ENCODE results near the gene CORO2B. TPM values are rescaled to one million over a fixed set of nuclear protein-coding genes. Genes with fewer than 3 reads are reported as not detected.

CORO2B gene
- total RNA-seq, 1 experiment from 2014 or later, result not detected

DNA sequence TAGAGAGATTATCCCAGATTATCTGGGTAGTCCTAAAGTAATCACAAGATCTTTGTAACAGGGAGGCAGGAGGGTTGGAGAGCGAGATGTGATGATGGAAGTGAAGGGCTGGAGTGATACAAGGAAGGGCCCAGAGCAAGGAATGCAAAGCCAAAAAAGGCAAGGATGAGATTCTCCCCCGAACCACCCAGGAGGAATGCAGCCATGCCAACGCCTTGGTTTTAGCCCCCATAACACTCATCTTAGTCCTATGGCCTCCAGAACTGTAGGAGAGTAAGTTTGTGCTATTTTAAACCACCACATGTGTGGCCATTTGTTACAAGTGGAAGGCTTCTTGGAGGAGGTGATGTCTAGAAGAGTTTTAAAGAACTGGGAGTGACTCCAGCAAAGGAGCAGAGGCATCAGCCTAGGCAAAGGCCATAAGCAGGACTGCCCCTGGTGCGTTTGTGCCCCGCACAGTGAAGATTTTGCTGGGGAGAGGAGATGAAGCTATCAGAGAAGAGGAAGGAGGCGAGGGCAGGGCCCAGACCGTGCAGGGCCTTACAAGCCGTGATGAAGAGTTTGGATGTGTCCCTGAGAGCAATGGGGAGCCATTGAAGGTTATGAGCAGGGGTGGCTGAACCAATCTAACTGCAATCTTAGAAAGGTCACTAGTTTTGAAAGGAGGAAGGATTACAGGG is 25.3 kb upstream of the CORO2B start:
- in situ Hi-C loops (cut with HindIII; ENCODE audit: low sequenced_read_pairs), result no loop called here
- no peak for DNase-seq (ENCODE audit: low spot score)

DNA sequence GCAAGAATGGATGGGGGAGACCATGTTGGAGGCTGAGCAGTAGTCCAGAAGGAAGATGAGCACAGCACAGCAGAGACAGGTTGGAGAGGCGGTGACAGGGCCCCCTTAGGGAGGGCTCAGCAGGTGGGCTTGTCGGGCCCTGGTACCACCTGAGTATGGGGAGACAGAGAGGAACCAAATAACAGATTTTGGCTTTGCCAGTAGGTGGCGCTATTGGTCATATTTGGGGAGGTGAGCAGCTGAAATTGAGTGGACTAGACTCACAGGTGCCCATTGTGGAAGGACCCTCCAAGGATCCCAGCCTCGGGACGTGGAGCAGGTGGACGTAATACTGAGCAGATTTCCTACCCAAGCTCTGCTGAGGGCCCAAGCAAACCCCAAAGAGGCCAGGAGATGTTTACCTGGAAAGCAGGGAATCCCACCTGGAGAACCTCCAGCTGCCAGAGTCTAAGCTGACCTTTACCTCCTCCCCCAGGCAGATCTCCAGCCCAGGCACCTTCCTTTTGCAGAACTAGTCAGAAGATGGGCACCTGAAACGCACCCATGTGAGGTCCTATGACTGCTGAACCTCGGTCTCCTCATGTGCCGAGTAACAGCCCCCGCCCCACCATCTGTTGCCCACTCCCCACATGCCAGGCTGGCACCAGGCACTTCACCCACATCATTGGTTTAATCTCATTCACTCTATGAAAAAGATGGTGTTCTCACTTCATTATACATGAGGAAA is 24.6 kb upstream of the CORO2B start:
- DNase-seq (ENCODE audit: low spot score), result peak; percentile 86
- in situ Hi-C loops (cut with HindIII; ENCODE audit: low sequenced_read_pairs), result no loop called here

DNA sequence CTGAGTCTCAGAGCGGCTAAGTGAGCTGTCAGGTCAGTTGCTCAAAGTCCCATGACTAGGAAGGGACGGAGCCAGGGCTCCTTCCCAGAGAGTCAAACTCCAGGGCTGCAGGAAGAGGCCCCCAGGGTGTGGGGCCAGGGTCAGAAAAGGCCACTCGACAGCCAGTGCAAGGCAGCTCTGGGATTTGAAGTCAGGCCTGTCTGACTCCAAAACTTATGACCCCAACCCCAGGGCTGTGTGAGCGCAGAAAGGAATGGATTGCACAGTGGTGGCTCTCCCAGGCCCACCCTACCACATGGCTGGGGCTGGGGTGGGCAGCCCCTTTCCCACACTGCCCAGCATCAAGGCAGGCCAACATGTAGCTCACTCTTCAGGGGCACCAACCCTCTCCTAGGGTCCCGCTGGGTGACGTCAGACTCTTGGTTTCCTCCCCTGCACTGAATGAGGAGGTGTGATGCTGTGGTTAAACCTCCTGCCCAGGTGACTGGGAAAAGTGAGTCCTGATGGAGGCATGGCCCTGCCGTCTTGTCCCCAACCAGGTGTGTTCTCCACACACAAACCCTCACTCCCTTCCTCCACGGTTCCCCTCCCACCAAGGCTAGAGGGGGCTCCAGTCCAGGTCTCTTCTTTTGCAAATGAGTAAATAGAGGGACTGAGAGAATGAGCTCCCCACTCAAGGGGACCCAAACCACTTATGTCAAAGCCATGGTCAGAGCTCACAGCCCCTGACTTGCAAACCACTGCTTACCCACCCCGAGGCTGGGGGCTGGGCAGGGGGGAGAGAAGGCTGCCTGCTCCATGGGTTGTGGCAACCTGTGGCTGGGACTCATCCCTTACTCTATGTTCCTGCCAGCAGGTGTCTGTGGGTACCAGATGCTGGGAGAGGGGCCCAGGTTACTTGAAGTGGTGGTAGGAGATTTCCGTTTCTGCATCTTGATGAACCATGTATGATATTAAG is 23.8 kb upstream of the CORO2B start:
- in situ Hi-C loops (cut with HindIII; ENCODE audit: low sequenced_read_pairs), result no loop called here

DNA sequence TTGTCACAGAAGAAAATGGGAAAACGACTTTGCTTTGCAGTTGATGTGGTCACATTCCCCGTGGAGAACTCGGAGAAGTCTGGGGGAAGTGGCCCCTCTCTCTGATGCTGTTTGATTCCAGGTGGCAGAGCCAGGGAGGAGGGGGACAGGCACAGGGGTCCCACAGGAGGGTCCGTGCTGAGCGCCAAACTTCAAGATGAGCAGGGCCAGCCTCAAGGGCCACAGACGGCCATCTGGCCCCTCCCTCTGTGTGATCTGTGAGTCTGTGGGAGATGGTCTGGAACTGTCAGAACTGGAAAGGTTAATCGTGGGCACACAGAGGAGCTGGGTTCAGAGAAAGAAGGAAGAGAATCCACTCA is 23.1 kb upstream of the CORO2B start:
- no peak for DNase-seq (ENCODE audit: low spot score)
- in situ Hi-C loops (cut with HindIII; ENCODE audit: low sequenced_read_pairs), result no loop called here

More for the DNA sequence above, 23.8 kb upstream of the CORO2B start:
- DNase-seq (ENCODE audit: low spot score), result no peak

DNA sequence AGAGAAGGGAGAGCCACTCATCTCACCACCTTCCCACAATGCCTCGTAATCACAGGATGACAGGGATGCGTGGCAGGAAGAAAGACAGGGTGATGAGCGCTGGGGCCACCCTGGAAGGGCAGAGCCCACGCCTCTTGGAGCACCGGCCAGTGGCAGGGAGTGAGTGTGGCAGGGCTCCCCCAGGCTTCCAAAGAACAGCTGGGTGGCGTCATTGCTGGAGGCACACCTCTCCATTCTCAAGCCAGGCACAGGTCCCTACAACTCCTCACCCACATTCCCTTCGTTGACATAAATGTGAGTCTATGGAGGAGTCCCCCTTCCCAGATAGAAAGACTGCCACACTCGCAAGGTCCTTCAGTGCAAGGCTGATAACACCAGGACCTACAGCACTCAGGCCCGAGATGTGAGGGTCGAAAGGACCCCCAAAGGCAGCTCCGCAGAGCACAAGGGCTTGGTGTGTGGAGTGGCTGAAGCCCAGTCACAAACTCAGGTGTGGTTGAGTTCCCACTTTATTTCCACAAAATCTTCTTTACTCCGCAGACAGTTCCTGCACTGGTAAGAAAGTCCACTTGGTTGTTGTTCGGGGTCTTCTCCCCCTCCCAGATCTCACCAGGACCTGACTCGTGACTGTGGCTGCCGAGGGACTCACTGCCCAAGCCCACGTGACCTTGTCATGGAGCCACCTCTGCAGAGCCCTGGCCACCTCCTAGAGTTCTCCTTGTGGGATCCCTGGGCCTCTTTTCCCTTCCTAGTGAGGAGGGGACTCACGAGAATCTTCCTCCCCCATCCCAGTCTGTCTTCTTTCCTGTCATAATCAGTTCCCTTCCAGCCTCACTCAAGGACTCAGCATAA is 22.4 kb upstream of the CORO2B start:
- no peak for DNase-seq (ENCODE audit: low spot score)
- in situ Hi-C loops (cut with HindIII; ENCODE audit: low sequenced_read_pairs), result no loop called here

DNA sequence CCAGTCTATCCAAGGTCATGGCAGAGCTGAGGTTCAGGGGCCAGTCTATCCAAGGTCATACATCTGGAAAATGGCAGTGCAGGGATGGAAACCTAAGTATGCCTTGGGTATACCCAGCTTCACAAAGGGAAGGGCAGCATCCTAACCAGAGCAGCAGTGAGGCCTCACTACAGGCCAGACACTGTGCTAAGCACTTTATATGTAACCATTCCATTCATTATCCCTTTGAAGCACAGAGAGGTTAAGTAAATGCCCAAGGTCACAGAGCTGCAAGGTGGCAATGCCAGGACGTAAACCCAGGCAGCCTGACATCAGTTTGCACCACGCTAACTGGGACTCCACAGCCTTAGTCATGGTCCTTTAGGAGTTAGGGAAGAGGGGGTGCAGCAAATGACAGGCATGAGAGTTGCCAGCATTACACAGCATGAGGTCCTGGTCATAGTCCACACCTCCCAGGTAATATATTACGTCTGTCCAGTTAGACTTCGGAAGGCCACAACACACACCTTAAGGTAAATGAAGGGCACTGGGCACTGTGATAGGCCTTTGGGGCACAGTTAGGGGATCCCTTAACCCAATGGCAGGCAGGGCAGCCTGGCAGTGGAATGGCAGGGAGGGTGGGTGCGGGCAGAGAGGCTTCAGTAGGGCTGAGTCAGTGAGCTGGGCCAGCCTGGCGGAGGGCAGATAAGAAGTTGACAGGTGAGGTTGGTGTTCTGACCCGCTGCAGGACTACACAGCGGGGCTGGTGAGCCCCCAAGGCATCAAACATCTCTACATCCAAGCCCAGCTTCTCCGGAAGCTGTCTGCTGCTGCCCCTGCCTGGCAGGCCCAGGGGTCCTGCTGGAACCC is 21.1 kb upstream of the CORO2B start:
- in situ Hi-C loops (cut with HindIII; ENCODE audit: low sequenced_read_pairs), result no loop called here
- DNase-seq (ENCODE audit: low spot score), result no peak

DNA sequence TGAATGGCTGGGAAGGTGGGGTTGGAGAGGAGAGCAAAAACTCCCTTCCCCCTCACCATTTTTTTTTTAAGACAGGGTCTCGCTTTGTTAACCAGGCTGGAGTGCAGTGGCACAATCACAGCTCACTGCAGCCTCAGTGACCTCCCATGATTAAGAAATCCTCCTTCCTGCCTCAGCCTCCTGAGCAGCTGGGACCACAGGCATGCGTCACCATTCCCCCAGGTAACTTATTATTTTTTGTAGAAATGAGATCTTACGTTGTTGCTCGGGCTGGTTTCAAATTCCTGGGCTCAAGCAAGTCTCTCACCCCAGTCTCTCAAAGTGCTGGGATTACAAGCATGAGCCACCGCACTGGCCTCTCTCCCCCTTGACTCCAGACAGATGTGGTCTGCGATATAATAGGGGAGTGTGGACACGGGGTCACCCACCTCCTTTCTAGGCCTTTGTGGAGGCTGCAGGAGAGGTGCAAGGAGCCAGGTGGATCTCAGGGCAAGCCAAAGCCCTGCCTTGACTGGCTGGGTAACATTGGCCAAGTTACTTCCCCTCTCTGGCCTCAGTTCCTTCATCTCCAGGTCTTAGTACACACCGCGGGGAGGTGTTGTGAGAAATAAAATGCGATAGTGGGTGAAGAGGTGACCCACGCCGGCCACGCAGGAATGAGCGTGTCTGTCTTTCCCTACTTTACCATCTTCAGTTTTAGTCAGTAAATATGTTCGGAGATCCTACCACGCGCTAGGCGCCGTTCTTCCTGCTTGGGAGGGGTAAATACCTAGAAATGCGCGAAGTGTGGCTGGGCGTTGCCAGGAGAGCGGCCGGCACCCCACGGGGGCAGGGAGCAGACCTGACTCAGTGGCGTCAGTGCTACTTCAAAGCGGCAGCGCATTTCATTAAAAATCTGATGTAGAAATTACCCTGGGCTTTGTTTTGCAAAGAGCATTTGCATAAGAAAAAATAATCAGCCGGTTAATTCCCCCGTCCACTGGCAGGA is 20.2 kb upstream of the CORO2B start:
- in situ Hi-C loops (cut with HindIII; ENCODE audit: low sequenced_read_pairs), result no loop called here
- no peak for DNase-seq (ENCODE audit: low spot score)

DNA sequence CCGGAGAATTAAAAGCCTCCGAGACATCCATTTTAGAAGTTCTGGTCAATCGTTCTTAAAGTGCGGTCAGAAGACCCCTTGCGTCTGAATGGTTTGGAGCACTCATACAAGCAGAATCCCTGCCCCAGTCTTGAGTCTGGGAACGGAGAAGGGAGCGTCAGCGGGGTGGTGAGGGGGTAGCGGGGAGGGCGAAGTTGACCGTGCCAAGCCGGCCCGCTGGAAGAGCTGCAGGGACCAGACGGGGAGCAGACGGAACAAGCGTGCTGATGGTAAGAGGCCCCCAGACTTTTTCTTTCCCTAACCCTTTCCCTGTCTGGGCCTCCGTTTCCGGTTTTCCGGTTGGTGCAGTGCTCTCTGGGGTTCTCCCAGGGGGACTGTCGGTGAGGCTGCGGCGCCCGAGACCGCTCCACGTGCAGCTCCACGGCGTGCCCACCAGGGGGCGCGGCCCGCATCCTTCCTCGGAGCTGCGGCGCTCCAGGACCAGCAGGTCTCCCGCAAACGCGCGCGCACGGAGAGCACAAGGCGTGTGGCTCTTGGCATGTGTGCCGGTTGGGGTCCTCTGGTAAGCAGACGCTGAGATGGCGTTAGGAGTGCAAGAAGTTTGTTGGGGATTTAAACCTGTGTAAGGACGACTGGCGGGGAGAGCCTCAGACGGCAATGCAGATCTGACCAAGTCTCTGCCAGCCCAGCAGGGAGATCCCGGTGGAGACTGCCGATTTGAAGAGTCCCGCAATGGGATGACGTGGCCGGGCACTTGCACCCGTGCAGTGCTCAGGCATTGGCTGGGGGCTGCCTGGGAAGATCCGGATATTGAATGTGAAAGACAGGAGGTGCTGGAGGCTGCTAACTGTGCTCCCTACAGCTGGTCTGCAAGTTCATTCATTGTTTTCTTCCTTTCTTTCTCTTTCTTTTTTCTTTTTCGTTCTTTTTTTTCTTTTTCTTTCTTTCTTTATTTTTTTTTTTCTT is 19.2 kb upstream of the CORO2B start:
- in situ Hi-C loops (cut with HindIII; ENCODE audit: low sequenced_read_pairs), result no loop called here
- peak; percentile 83 for DNase-seq (ENCODE audit: low spot score)

DNA sequence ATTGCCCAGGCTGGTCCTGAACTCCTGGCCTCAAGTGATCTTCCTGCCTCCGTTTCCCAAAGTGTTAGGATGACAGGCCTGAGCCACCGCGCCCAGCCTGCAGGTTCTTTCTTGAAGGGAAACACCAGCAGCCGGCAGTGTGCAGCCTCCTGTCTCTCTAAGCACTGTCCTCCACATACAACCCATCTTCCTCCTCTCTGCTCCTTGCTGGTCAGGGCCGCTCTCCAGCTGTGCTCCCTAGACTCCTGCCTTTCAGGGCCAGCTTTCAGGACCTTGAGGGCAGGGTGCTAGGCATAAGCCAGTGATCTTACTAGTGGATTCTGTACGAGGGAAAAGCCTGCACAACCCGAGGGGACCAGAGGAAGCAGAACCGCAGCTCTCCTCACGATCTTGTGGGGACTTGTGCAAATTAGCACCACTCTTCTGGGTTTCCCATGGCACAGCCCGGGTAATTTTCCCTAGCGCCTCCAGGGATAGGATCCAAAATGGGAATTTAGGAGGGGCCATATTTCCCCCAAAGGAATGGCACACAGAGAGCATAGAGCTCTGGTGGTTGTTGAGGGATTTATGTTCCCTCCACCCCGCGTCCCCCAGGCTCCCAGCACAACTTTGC is 18.2 kb upstream of the CORO2B start:
- DNase-seq (ENCODE audit: low spot score), result peak; percentile 77
- in situ Hi-C loops (cut with HindIII; ENCODE audit: low sequenced_read_pairs), result no loop called here

DNA sequence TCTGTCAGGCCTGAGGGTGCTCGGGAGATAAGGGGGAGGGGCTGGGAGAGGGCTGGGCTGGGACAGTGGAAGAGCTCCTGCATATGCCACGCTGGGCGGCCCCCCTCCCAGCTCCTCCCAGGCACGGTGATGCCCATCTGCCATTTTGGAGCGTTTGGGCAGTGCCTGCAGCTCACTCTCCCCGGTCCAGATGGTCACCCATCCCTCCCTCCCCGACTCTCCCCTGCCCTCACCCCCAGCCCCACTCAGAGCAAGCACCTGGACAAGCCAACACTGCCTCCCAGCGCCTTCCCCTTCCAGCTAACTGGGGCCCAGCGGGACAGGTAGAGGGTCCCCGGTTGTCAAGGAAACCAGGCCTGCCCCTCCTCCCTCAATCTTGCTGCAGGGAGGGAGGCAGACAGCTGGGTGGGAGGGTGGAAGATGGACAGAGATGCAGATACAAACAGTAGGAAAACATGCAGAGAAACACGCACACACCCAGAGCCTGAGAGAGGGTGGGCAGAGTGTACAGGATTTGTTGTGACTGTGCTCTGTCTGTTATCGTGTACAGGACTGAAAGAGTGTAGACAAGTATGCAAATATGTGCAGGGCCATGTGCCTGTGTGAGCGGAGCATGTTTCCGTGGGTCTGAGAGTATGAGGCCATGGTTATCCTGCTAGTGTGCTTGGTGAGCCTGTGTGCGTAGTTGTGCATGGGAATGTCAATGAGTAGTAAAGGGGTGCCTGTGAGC is 17.5 kb upstream of the CORO2B start:
- in situ Hi-C loops (cut with HindIII; ENCODE audit: low sequenced_read_pairs), result no loop called here
- DNase-seq (ENCODE audit: low spot score), result peak; percentile 85

DNA sequence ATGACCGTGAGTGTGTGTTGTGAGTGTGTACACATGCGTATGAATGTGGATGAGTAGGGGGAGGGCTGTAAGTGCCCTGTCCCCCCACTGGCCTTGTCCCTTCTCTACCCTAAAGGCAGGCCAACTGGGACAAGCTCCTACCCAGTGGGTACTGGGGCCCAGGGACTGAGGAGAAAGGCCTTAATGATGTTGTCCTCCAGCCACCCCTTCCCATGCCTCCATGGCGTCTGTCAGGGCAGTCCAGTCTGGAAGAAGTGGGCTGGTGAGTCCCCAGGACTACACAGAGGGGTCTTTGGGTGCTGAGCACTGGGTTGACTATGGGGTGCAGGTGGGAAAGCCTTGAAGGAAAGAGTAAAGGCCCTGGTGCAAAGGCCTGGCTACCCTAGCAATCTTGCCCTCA is 16.9 kb upstream of the CORO2B start:
- in situ Hi-C loops (cut with HindIII; ENCODE audit: low sequenced_read_pairs), result no loop called here
- no peak for DNase-seq (ENCODE audit: low spot score)

DNA sequence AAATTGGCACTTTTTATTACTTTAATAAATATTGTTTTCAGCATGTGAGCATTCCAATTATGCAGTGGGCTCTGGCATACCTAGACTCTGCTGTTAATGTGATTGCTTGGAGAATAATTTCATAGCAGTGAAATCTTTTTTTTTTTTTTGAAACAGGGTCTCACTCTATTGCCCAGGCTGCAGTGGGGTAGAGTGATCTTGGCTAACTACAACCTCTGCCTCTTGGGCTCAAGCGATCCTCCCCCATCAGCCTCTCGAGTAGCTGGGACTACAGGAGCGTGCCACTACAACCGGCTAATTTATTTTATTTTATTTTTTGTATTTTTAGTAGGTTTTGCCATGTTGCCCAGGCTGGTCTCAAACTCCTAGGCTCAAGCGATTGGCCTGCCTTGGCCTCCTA is 14.6 kb upstream of the CORO2B start:
- in situ Hi-C loops (cut with HindIII; ENCODE audit: low sequenced_read_pairs), result no loop called here
- DNase-seq (ENCODE audit: low spot score), result no peak

DNA sequence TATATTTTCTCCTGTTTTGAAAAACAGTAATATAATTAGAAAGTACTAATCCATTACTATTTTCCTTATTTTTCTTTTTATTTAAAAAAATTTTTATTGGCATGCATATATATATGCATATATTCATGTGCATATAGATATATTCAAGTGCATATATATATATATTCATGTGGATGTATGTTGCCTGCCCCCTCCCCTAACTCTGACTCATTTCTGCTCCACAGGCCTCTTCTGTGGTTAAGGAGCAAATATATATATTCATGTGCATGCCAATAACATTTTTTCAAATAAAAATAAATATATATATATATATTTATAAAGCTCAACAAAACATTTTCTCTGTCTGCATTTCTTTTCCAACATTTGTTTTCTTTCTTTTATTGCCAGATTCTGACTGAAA is 13.6 kb upstream of the CORO2B start:
- in situ Hi-C loops (cut with HindIII; ENCODE audit: low sequenced_read_pairs), result no loop called here
- no peak for DNase-seq (ENCODE audit: low spot score)

DNA sequence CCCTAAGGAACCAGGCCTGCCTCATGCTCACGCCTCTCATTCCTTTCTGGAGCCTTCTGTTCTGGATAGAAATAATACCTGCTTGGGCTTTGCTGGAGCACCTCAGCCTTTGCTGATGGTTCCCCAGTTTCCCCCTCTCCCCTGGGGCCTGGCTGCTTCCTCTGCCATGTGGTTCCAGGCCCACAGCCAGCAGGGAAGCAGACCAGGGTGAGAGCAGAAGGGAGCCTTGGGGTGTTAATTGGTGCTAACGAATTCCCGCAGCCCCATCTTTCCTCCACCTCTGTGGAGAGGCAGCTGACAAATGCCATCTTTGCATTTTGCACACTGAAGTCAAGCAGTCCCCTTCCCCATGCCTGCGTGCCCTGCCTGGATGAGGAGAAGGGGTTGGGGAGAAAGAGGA is 13.1 kb upstream of the CORO2B start:
- in situ Hi-C loops (cut with HindIII; ENCODE audit: low sequenced_read_pairs), result no loop called here

DNA sequence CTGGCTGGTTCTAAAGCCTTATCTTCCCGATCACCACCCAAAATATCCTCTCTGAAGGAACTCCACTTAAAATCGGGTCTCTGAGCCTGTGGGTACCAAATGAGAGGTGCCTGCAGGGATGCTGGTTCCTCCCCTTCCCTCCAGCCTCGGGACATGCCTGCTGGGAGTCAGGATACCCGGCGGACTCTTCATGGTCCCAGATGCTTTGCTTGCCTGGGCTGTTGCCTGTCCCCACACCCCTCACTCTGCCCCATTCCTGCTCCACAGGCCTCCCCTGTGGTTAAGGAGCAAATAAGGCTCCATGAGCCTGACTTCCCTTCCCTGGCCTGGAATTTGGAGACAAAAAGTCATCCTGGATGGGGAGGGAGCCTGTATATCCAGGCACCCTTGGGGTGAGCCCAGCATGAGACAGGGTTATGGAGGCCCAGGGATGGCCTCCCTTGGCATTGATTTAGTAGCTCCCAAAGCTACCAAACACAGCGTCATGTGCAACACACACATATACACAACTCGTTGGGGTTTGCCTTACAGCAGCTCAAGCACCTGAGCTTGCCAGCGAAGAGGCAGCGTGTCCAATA is 12.3 kb upstream of the CORO2B start:
- in situ Hi-C loops (cut with HindIII; ENCODE audit: low sequenced_read_pairs), result no loop called here
- DNase-seq (ENCODE audit: low spot score), result no peak

More for the DNA sequence above, 13.1 kb upstream of the CORO2B start:
- DNase-seq (ENCODE audit: low spot score), result peak; percentile 26
